IMR-90 (cell line): ENCODE results near the gene B2M. TPM values are rescaled to one million over a fixed set of nuclear protein-coding genes. Genes with fewer than 3 reads are reported as not detected.

Experiments used
- ATAC-seq: fragments of 200-7000 bp; cut with Tn5 transposase; 2 replicates; pipeline ENCODE4 v1.9.1; 2020; ENCODE audit warnings: low read depth, mild to moderate bottlenecking, moderate library complexity
- BruUV-seq: library from RNA; stranded (reverse); fragments of 400-500 nt; replicated peaks from 2 replicates; lab custom pipeline; 2021; lab: Mats Ljungman, UMichigan
- CTCF ChIA-PET: fragments of 300-600 bp; formaldehyde crosslinking; extraction: SDS; loops from one replicate; lab custom pipeline; 2021; ENCODE audit warnings: antibody characterized with exemption; lab: Yijun Ruan, JAX
- POLR2A ChIA-PET: fragments of 300-600 bp; sonication (Branson Sonifier 250); formaldehyde crosslinking; loops from one replicate; lab custom pipeline; 2022; ENCODE audit warnings: antibody characterized with exemption; ENCODE audit not compliant: unreplicated experiment; lab: Charles Lee
- DNase-seq: peaks from one replicate; pipeline ENCODE4 v3.0.0; 2013
- H2AFZ ChIP-seq: replicated peaks from 2 replicates; pipeline ENCODE3; 2013; ENCODE audit warnings: low read length, mild to moderate bottlenecking; ENCODE audit not compliant: poor library complexity
- H2AK5ac ChIP-seq: 2 replicates; pipeline ENCODE4 v1.6.1; 2013; ENCODE audit warnings: low read depth, low read length, inconsistent platforms
- H2AK9ac ChIP-seq: replicated peaks from 2 replicates; pipeline ENCODE3; 2013; ENCODE audit warnings: mild to moderate bottlenecking, low read depth, low read length, moderate library complexity; ENCODE audit not compliant: poor library complexity
- H2BK120ac ChIP-seq: 2 replicates; pipeline ENCODE4 v1.6.1; 2013; ENCODE audit warnings: low read depth, low read length, inconsistent platforms
- H2BK15ac ChIP-seq: 3 replicates; pipeline ENCODE4 v1.6.1; 2013; ENCODE audit warnings: low read depth, low read length, inconsistent platforms
- H2BK20ac ChIP-seq: 2 replicates; pipeline ENCODE4 v1.6.1; 2013; ENCODE audit warnings: low read depth, mild to moderate bottlenecking, inconsistent platforms, low read length, moderate library complexity
- H2BK5ac ChIP-seq: 2 replicates; pipeline ENCODE4 v1.6.1; 2013; ENCODE audit warnings: mild to moderate bottlenecking, low read depth, low read length, inconsistent platforms; ENCODE audit not compliant: poor library complexity, severe bottlenecking
- H3K14ac ChIP-seq: replicated peaks from 2 replicates; pipeline ENCODE4 v1.6.1; 2013; ENCODE audit warnings: low read depth, low read length, inconsistent platforms
- H3K18ac ChIP-seq: 2 replicates; pipeline ENCODE4 v1.6.1; 2013; ENCODE audit warnings: low read depth, low read length, control low read depth
- H3K23ac ChIP-seq: 2 replicates; pipeline ENCODE4 v1.6.1; 2013; ENCODE audit warnings: low read depth, low read length, inconsistent platforms
- H3K27ac ChIP-seq: 2 replicates; pipeline ENCODE4 v1.5.1; 2013; ENCODE audit warnings: mild to moderate bottlenecking, control low read depth, low read length; ENCODE audit not compliant: insufficient read depth
- H3K27me3 ChIP-seq: 2 replicates; pipeline ENCODE4 v1.6.1; 2013; ENCODE audit warnings: low read length; ENCODE audit not compliant: control insufficient read depth, insufficient read depth
- H3K36me3 ChIP-seq: 2 replicates; pipeline ENCODE4 v1.6.1; 2013; ENCODE audit warnings: low read length, mixed read lengths; ENCODE audit not compliant: control insufficient read depth, insufficient read depth
- H3K4ac ChIP-seq: 2 replicates; pipeline ENCODE4 v1.6.1; 2013; ENCODE audit warnings: low read depth, low read length, inconsistent platforms
- H3K4me1 ChIP-seq: 2 replicates; pipeline ENCODE4 v1.6.1; 2013; ENCODE audit warnings: low read length, mixed read lengths; ENCODE audit not compliant: control insufficient read depth, insufficient read depth
- H3K4me2 ChIP-seq: 2 replicates; pipeline ENCODE4 v1.6.1; 2013; ENCODE audit warnings: low read depth, mild to moderate bottlenecking, control low read depth, low read length, moderate library complexity
- H3K4me3 ChIP-seq: 2 replicates; pipeline ENCODE4 v1.5.1; 2013; ENCODE audit warnings: low read depth, mild to moderate bottlenecking, control low read depth, low read length, moderate library complexity; ENCODE audit not compliant: insufficient read depth
- H3K56ac ChIP-seq: 2 replicates; pipeline ENCODE4 v1.6.1; 2013; ENCODE audit warnings: low read length, inconsistent platforms; ENCODE audit not compliant: insufficient read depth; ENCODE audit errors: extremely low read depth
- H3K79me1 ChIP-seq, 2 experiments: 2 replicates each; pipeline ENCODE4 v1.6.1; 2013; ENCODE audit warnings: low read length in 2 of 2, inconsistent platforms in 1 of 2, low read depth in 1 of 2
- H3K9ac ChIP-seq: 2 replicates; pipeline ENCODE4 v1.6.1; 2013; ENCODE audit warnings: low read depth, low read length, control low read depth
- H3K9me1 ChIP-seq: 2 replicates; pipeline ENCODE4 v1.6.1; 2013; ENCODE audit warnings: low read length, inconsistent platforms; ENCODE audit not compliant: insufficient read depth
- H3K9me3 ChIP-seq: 2 replicates; pipeline ENCODE4 v1.6.1; 2013; ENCODE audit warnings: low read length; ENCODE audit not compliant: control insufficient read depth, insufficient read depth
- H4K20me1 ChIP-seq: 2 replicates; pipeline ENCODE4 v1.6.1; 2013; ENCODE audit warnings: low read length, inconsistent platforms; ENCODE audit not compliant: insufficient read depth
- H4K5ac ChIP-seq: 2 replicates; pipeline ENCODE4 v1.6.1; 2013; ENCODE audit warnings: mild to moderate bottlenecking, low read depth, low read length, control low read depth
- H4K8ac ChIP-seq, 2 experiments: 2 replicates each; pipeline ENCODE4 v1.6.1; 2013; ENCODE audit warnings: low read depth in 2 of 2, low read length in 2 of 2, control low read depth in 1 of 2, inconsistent platforms in 1 of 2
- H4K91ac ChIP-seq: 2 replicates; pipeline ENCODE4 v1.6.1; 2013; ENCODE audit warnings: low read depth, low read length, inconsistent platforms; ENCODE audit not compliant: insufficient read depth
- BHLHE40 ChIP-seq: fragments of 150-350 bp; IDR thresholded peaks from 2 replicates; pipeline ENCODE4 v1.6.1; 2016; ENCODE audit warnings: mild to moderate bottlenecking, low read depth, low read length
- CEBPB ChIP-seq: IDR thresholded peaks from 2 replicates; pipeline ENCODE4 v1.6.1; 2012; ENCODE audit warnings: low read depth, low read length, improper control_type of control experiment
- CHD1 ChIP-seq: IDR thresholded peaks from 2 replicates; pipeline ENCODE4 v1.6.1; 2012; ENCODE audit warnings: low read depth, low read length, improper control_type of control experiment
- CTCF ChIP-seq: conservative IDR thresholded peaks from 2 replicates; pipeline ENCODE4 v1.5.1; 2012; ENCODE audit warnings: mild to moderate bottlenecking, low read depth, low read length, improper control_type of control experiment
- ELK1 ChIP-seq: fragments of 150-350 bp; IDR thresholded peaks from 2 replicates; pipeline ENCODE4 v1.6.1; 2016; ENCODE audit warnings: low read depth, mild to moderate bottlenecking, low read length, moderate library complexity, borderline replicate concordance
- FOS ChIP-seq: fragments of 150-350 bp; IDR thresholded peaks from 2 replicates; pipeline ENCODE4 v1.6.1; 2016; ENCODE audit warnings: low read depth, low read length
- MAFK ChIP-seq: IDR thresholded peaks from 2 replicates; pipeline ENCODE4 v1.6.1; 2012; ENCODE audit warnings: low read depth, low read length, improper control_type of control experiment
- MAZ ChIP-seq: IDR thresholded peaks from 2 replicates; pipeline ENCODE4 v1.6.1; 2012; ENCODE audit warnings: low read depth, mild to moderate bottlenecking, low read length, improper control_type of control experiment, moderate library complexity, borderline replicate concordance
- MXI1 ChIP-seq: IDR thresholded peaks from 2 replicates; pipeline ENCODE4 v1.6.1; 2012; ENCODE audit warnings: low read depth, mild to moderate bottlenecking, low read length, moderate library complexity, borderline replicate concordance
- NFE2L2 ChIP-seq: fragments of 150-350 bp; IDR thresholded peaks from 2 replicates; pipeline ENCODE4 v1.6.1; 2016; ENCODE audit warnings: low read depth, mild to moderate bottlenecking, low read length
- POLR2A ChIP-seq: IDR thresholded peaks from 2 replicates; pipeline ENCODE4 v1.6.1; 2012; ENCODE audit warnings: mild to moderate bottlenecking, low read depth, low read length
- RAD21 ChIP-seq: IDR thresholded peaks from 2 replicates; pipeline ENCODE4 v1.6.1; 2012; ENCODE audit warnings: low read length, improper control_type of control experiment
- RCOR1 ChIP-seq: IDR thresholded peaks from 2 replicates; pipeline ENCODE4 v1.6.1; 2012; ENCODE audit warnings: mild to moderate bottlenecking, low read length, improper control_type of control experiment; ENCODE audit not compliant: insufficient replicate concordance
- RFX5 ChIP-seq: IDR thresholded peaks from 2 replicates; pipeline ENCODE4 v1.8.0; 2012; ENCODE audit warnings: low read depth, mild to moderate bottlenecking, low read length, moderate library complexity
- SMC3 ChIP-seq: fragments of 150-350 bp; IDR thresholded peaks from 2 replicates; pipeline ENCODE4 v1.6.1; 2016; ENCODE audit warnings: low read depth, mild to moderate bottlenecking, antibody characterized with exemption, low read length, moderate library complexity
- USF2 ChIP-seq: fragments of 150-350 bp; IDR thresholded peaks from 2 replicates; pipeline ENCODE4 v1.6.1; 2017; ENCODE audit warnings: mild to moderate bottlenecking, antibody characterized with exemption, low read length, low read depth
- WGBS, 2 experiments: methylation state at CpG; one replicate each; pipeline versions ENCODE4 v1.1.5 to v1.1.7; 2013; ENCODE audit warnings: missing lambda C conversion rate in 2 of 2; ENCODE audit not compliant: insufficient read length in 1 of 2; ENCODE audit errors: extremely low coverage in 2 of 2; 5-methylcytosine and 5-hydroxymethylcytosine counted together
- dilution Hi-C: fragments of 300-500 bp; cut with HindIII; formaldehyde crosslinking; loops from one replicate; pipeline ENCODE4 v1.14.3; 2018; ENCODE audit warnings: low sequenced_read_pairs; ENCODE audit not compliant: unreplicated experiment
- in situ Hi-C: fragments of 300-500 bp; cut with MboI; formaldehyde crosslinking; loops from 3 replicates; pipeline ENCODE4 v1.14.3; 2019; ENCODE audit warnings: low sequenced_read_pairs, inconsistent platforms, mixed read lengths
- intact Hi-C: fragments of 100-400 bp; cut with micrococcal nuclease; formaldehyde crosslinking; loops from 2 replicates; pipeline ENCODE4 v1.10.0; 2022
- polyA plus RNA-seq, 3 experiments: library from polyadenylated mRNA; depleted of rRNA; stranded (reverse); fragments of >200 nt; gene quantifications; 2 replicates each; pipeline ENCODE4 v1.2.3, GENCODE V29; 2012; ENCODE audit warnings: low replicate concordance in 1 of 3
- total RNA-seq: library from RNA; depleted of rRNA; stranded (reverse); fragments of >200 nt; gene quantifications from 2 replicates; pipeline ENCODE4 v1.2.3, GENCODE V29; 2012

Gene B2M
- total and polyA plus RNA-seq, 2 of the 4 experiments (the other 2 are of a cell fraction), result 895 to 3,394 TPM

- H4K20me1 ChIP-seq, result peaks cover 43% of the 10 kb centered on the region
- no peak overlapping the region for H3K4me2 ChIP-seq
- DNase-seq (no peak), ATAC-seq (no peak)
- H2BK5ac ChIP-seq, result no peak overlapping the region
- H3K79me1 ChIP-seq, result peaks cover 20 to 37% of the 10 kb centered on the region in 2 experiments
- no peaks in the 10 kb centered on the region for H3K27me3 ChIP-seq
- H4K5ac ChIP-seq, result no peak overlapping the region
- ChIA-PET CTCF (interaction anchor here (1.5 kb wide), 1 partner anchor 23 kb away, joined by 3 read pairs; no protein-coding TSS in a partner anchor), POLR2A (no interaction called here)
- H3K23ac ChIP-seq, result no peak overlapping the region
- WGBS, 2 experiments, result no CpG with 5 or more reads among the region's 2 CpGs
- TF ChIP-seq USF2 (no peak), FOS (no peak), CEBPB (no peak), RCOR1 (no peak), MXI1 (no peak), MAZ (no peak), MAFK (no peak), SMC3 (no peak), RAD21 (no peak), CTCF (no peak), RFX5 (no peak), POLR2A (no peak), BHLHE40 (no peak), CHD1 (no peak), ELK1 (no peak), NFE2L2 (no peak)
- no peak overlapping the region for H2AK5ac ChIP-seq
- no peaks in the 10 kb centered on the region for H3K9me1 ChIP-seq
- H3K4ac ChIP-seq, result no peak overlapping the region
- H2BK20ac ChIP-seq, result no peak overlapping the region
- no peak overlapping the region for H3K27ac ChIP-seq
- in situ Hi-C loops (no loop called here), intact Hi-C loops (no loop called here), dilution Hi-C loops (no loop called here)
- no peaks in the 10 kb centered on the region for H3K9me3 ChIP-seq
- BruUV-seq, result no TSS peak
- H3K56ac ChIP-seq, result no peak overlapping the region
- 0 out of 2 replicates have a peak, but pooled peaks cover 2% of the 10 kb centered on the region for H3K4me1 ChIP-seq
- no peak overlapping the region for H3K18ac ChIP-seq
- no peak overlapping the region for H3K4me3 ChIP-seq
- no peak overlapping the region for H3K14ac ChIP-seq
- H2AK9ac ChIP-seq, result no peak overlapping the region
- no peak overlapping the region for H2AFZ ChIP-seq
- no peak overlapping the region for H4K91ac ChIP-seq
- H3K9ac ChIP-seq, result no peak overlapping the region
- H2BK120ac ChIP-seq, result no peak overlapping the region
- H2BK15ac ChIP-seq, result no peak overlapping the region
- H3K36me3 ChIP-seq, result peaks cover 21% of the 10 kb centered on the region
- H4K8ac ChIP-seq, result no peak overlapping the region
These were observed 4.5 kb downstream of the B2M start for GRCh38 chr15:44715797-44716334.
